NK-92 treated with Interleukin-12 subunit alpha and Interleukin-12 subunit beta, amount 100 ng/mL, for 24 hours (cell line): ENCODE measurements around the gene ASIC4.

ENCODE experiments used
- DNase-seq: peaks from one replicate; lab custom pipeline; 2025; lab: John Stamatoyannopoulos, UW

Gene ASIC4

GRCh38 chr2:219570194-219570923 is 56.1 kb downstream of the ASIC4 start:
- no peak for DNase-seq

- DNase-seq: no peak
Measured at GRCh38 chr2:219570924-219571310, 56.6 kb downstream of the ASIC4 start.

GRCh38 chr2:219571311-219572236 is 57.3 kb downstream of the ASIC4 start, which contains the start of gene OBSL1:
TSS of gene OBSL1 (minus strand) at chr2:219571539. CDS start at chr2:219571232, 307 bp downstream.
- DNase-seq: no peak

- no peak for DNase-seq
Measured at GRCh38 chr2:219572237-219573001, 58.1 kb downstream of the ASIC4 start, which contains the start of gene INHA. TSS of gene INHA (plus strand) at chr2:219572310. CDS start at chr2:219572375, 65 bp downstream.

GRCh38 chr2:219573166-219573565 is 58.9 kb downstream of the ASIC4 start:
- no peak for DNase-seq

- no peak for DNase-seq
Measured at GRCh38 chr2:219574484-219575311, 60.4 kb downstream of the ASIC4 start.

GRCh38 chr2:219575566-219576504 is 61.6 kb downstream of the ASIC4 start:
- no peak for DNase-seq

- no peak for DNase-seq
Measured at GRCh38 chr2:219576505-219577388, 62.5 kb downstream of the ASIC4 start.

GRCh38 chr2:219578811-219579613 is 64.7 kb downstream of the ASIC4 start:
- DNase-seq: no peak

GRCh38 chr2:219581346-219581745 is 67.1 kb downstream of the ASIC4 start:
- DNase-seq: no peak
